PC-3 (cell line): ENCODE data around the gene HELQ. TPM values are rescaled to one million over a fixed set of nuclear protein-coding genes. Genes with fewer than 3 reads are reported as not detected.

Source experiments
- ATAC-seq: fragments of 200-7000 bp; cut with Tn5 transposase; 2 replicates; pipeline ENCODE4 v1.9.1; 2020; ENCODE audit warnings: mild to moderate bottlenecking, moderate library complexity
- BruUV-seq: library from RNA; stranded (reverse); fragments of 400-500 nt; replicated peaks from 2 replicates; lab custom pipeline; 2021; lab: Mats Ljungman, UMichigan
- CTCF ChIA-PET: fragments of 300-600 bp; sonication (Branson Sonifier 250); formaldehyde crosslinking; loops from one replicate; lab custom pipeline; 2022; ENCODE audit warnings: antibody characterized with exemption; lab: Charles Lee
- POLR2A ChIA-PET: fragments of 300-600 bp; sonication (Branson Sonifier 250); formaldehyde crosslinking; loops from one replicate; lab custom pipeline; 2022; ENCODE audit warnings: antibody characterized with exemption; ENCODE audit not compliant: unreplicated experiment; lab: Charles Lee
- DNase-seq: peaks from one replicate; pipeline ENCODE4 v3.0.0-alpha.2; 2015
- H2AFZ ChIP-seq: fragments of 300-600 bp; sonication (generic); 2 replicates; pipeline ENCODE4 v1.6.0; 2016; ENCODE audit warnings: antibody characterized with exemption, low read length
- H3F3A ChIP-seq: fragments of 300-600 bp; sonication (generic); one replicate; pipeline ENCODE4 v1.6.0; 2017; ENCODE audit warnings: antibody characterized with exemption, low read length, control low read depth, mild to moderate bottlenecking; ENCODE audit not compliant: unreplicated experiment
- H3K27ac ChIP-seq: fragments of 300-600 bp; sonication (generic); 2 replicates; pipeline ENCODE4 v1.5.1; 2016; ENCODE audit warnings: mild to moderate bottlenecking, low read length
- H3K27me3 ChIP-seq: fragments of 300-600 bp; sonication (generic); 2 replicates; pipeline ENCODE4 v1.6.1; 2016; ENCODE audit warnings: low read length, mixed read lengths
- H3K36me3 ChIP-seq: fragments of 300-600 bp; sonication (generic); 2 replicates; pipeline ENCODE4 v1.6.1; 2016; ENCODE audit warnings: low read depth, mixed run types, low read length, mixed read lengths
- H3K4me1 ChIP-seq: fragments of 300-600 bp; sonication (generic); 2 replicates; pipeline ENCODE4 v1.5.1; 2016; ENCODE audit warnings: low read length; ENCODE audit not compliant: insufficient read depth
- H3K4me2 ChIP-seq: fragments of 300-600 bp; sonication (generic); 2 replicates; pipeline ENCODE4 v1.6.0; 2016; ENCODE audit warnings: low read length
- H3K4me3 ChIP-seq: fragments of 300-600 bp; sonication (generic); 2 replicates; pipeline ENCODE4 v1.5.1; 2016; ENCODE audit warnings: mild to moderate bottlenecking, low read length, mixed read lengths
- H3K79me2 ChIP-seq: fragments of 300-600 bp; sonication (generic); 2 replicates; pipeline ENCODE4 v1.6.1; 2017; ENCODE audit warnings: low read length, mixed read lengths
- H3K9ac ChIP-seq: fragments of 300-600 bp; sonication (generic); 2 replicates; pipeline ENCODE4 v1.6.0; 2016; ENCODE audit warnings: mild to moderate bottlenecking, low read length
- H3K9me2 ChIP-seq: fragments of 300-600 bp; sonication (generic); replicated peaks from 2 replicates; pipeline ENCODE4 v1.6.1; 2016; ENCODE audit warnings: mixed run types, low read length, mixed read lengths
- H3K9me3 ChIP-seq: fragments of 300-600 bp; sonication (generic); 2 replicates; pipeline ENCODE4 v1.6.1; 2016; ENCODE audit warnings: low read length, mixed read lengths
- H4K20me1 ChIP-seq: fragments of 300-600 bp; sonication (generic); 2 replicates; pipeline ENCODE4 v1.6.1; 2016; ENCODE audit warnings: low read length, mixed read lengths
- EZH2 ChIP-seq: fragments of 300-600 bp; sonication (generic); IDR thresholded peaks from one replicate; pipeline ENCODE4 v1.6.1; 2017; ENCODE audit warnings: antibody characterized with exemption, mild to moderate bottlenecking, low read length; ENCODE audit not compliant: unreplicated experiment
- EZH2phosphoT487 ChIP-seq: fragments of 300-600 bp; sonication (generic); IDR thresholded peaks from 2 replicates; pipeline ENCODE4 v1.6.1; 2018; ENCODE audit warnings: mild to moderate bottlenecking, antibody characterized with exemption, low read length, borderline replicate concordance
- intact Hi-C: fragments of 100-400 bp; cut with micrococcal nuclease; formaldehyde crosslinking; loops from 2 replicates; pipeline ENCODE4 v1.9.0; 2023
- total RNA-seq: library from RNA; depleted of rRNA; stranded (reverse); fragments of >200 nt; gene quantifications from 2 replicates; pipeline ENCODE4 v1.2.3, GENCODE V29; 2014
- TF ChIP-seq, protein P1 (sequence below): fragments of 300-600 bp; sonication (generic); conservative IDR thresholded peaks from 2 replicates; pipeline ENCODE4 v1.5.1; 2017; ENCODE audit warnings: antibody characterized with exemption, low read depth, mild to moderate bottlenecking, low read length

Gene HELQ
- total RNA-seq, 1 experiment from 2014 or later: 7.3 TPM

DNA sequence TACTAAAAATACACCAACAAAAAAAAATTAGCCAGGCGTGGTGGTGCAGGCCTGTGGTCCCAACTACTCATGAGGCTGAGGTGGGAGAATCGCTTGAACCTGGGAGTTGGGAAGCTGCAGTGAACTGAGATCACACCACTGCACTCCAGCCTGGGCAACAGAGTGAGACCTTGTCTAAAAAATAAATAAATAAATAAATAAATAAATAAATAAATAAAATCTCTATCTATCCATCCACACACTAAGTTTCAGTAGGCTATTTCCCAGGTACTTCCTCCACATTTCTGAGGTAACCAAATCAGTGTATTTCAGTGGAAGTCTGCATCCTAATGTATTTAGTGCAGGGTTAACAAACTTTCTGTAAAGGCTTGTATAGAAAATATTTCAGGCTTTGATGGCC, 18.3 kb upstream of the HELQ start:
- H4K20me1 ChIP-seq: no peaks in the 10 kb centered on the region
- H3K27me3 ChIP-seq: no peaks in the 10 kb centered on the region
- H3K36me3 ChIP-seq: no peaks in the 10 kb centered on the region; the same call in none of the 2 replicates
- no TSS peak for BruUV-seq
- no peak overlapping the region for H3K27ac ChIP-seq
- H3K9me3 ChIP-seq: no peaks in the 10 kb centered on the region
- H3K9ac ChIP-seq: no peak overlapping the region
- H3F3A ChIP-seq: no peaks in the 10 kb centered on the region
- H3K79me2 ChIP-seq: no peaks in the 10 kb centered on the region
- ChIA-PET CTCF (no interaction called here), POLR2A (no interaction called here)
- no peaks in the 10 kb centered on the region for H3K4me1 ChIP-seq
- intact Hi-C loops: no loop called here
- no peak overlapping the region for H3K4me3 ChIP-seq
- TF ChIP-seq, protein P1, sequence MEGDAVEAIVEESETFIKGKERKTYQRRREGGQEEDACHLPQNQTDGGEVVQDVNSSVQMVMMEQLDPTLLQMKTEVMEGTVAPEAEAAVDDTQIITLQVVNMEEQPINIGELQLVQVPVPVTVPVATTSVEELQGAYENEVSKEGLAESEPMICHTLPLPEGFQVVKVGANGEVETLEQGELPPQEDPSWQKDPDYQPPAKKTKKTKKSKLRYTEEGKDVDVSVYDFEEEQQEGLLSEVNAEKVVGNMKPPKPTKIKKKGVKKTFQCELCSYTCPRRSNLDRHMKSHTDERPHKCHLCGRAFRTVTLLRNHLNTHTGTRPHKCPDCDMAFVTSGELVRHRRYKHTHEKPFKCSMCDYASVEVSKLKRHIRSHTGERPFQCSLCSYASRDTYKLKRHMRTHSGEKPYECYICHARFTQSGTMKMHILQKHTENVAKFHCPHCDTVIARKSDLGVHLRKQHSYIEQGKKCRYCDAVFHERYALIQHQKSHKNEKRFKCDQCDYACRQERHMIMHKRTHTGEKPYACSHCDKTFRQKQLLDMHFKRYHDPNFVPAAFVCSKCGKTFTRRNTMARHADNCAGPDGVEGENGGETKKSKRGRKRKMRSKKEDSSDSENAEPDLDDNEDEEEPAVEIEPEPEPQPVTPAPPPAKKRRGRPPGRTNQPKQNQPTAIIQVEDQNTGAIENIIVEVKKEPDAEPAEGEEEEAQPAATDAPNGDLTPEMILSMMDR: no peak
- TF ChIP-seq EZH2 (no peak), EZH2phosphoT487 (no peak)
- no peak overlapping the region for H2AFZ ChIP-seq
- DNase-seq (no peak), ATAC-seq (no peak)
- H3K9me2 ChIP-seq: no peaks in the 10 kb centered on the region
- no peak overlapping the region for H3K4me2 ChIP-seq

DNA sequence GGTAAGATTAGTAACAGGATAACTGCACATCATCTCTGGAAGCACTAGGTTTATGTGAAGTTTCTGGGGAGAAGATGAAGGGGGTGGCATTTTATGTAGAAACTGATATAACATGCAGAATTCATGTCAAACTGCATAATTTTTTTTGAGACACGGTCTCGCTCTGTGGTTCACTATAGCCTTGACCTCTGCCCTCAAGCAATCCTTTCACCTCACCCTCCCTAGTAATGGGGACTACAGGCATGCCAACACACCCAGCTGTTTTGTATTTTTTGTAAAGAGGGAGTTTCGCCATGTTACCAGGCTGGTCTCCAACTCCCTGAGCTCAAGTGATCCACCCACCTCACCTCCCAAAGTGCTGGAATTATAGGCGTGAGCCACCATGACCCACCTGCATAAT, 17.8 kb upstream of the HELQ start:
- intact Hi-C loops: no loop called here
- ATAC-seq: no peak
- Histone ChIP-seq H4K20me1 (no peaks in the 10 kb centered on the region), H3K79me2 (no peaks in the 10 kb centered on the region), H3K9ac (no peak overlapping the region), H2AFZ (no peak overlapping the region), H3K27me3 (no peaks in the 10 kb centered on the region), H3K36me3 (no peaks in the 10 kb centered on the region; the same call in none of the 2 replicates), H3K4me2 (no peak overlapping the region), H3K4me3 (no peak overlapping the region), H3K4me1 (no peaks in the 10 kb centered on the region), H3K27ac (no peak overlapping the region), H3K9me3 (no peaks in the 10 kb centered on the region), H3K9me2 (no peaks in the 10 kb centered on the region), H3F3A (no peaks in the 10 kb centered on the region)
- no TSS peak for BruUV-seq
- POLR2A ChIA-PET: interaction anchor here (0.7 kb wide), 1 partner anchor 10 kb away, joined by 10 read pairs; no protein-coding TSS in a partner anchor
- DNase-seq: no peak
- no peak for TF ChIP-seq EZH2
- TF ChIP-seq, protein P1: no peak
- CTCF ChIA-PET: no interaction called here

GRCh38 chr4:83456184-83456501, 520 bp upstream of the HELQ start:
- no peaks in the 10 kb centered on the region for H3F3A ChIP-seq
- no peaks in the 10 kb centered on the region for H4K20me1 ChIP-seq
- TF ChIP-seq, protein P1: no peak
- TF ChIP-seq EZH2phosphoT487: no peak
- TF ChIP-seq EZH2: no peak
- H3K79me2 ChIP-seq: peaks cover 55% of the 10 kb centered on the region
- DNase-seq: no peak
- peaks cover 11% of the 10 kb centered on the region for H3K4me1 ChIP-seq
- H2AFZ ChIP-seq: peak overlapping the region; percentile 89
- peak overlapping the region; percentile 93 for H3K9ac ChIP-seq
- H3K4me2 ChIP-seq: peak overlapping the region; percentile 85
- CTCF ChIA-PET: no interaction called here
- BruUV-seq: TSS peak; percentile 82
- POLR2A ChIA-PET: no interaction called here
- no peak for ATAC-seq
- intact Hi-C loops: no loop called here
- H3K27me3 ChIP-seq: no peaks in the 10 kb centered on the region
- no peaks in the 10 kb centered on the region for H3K9me3 ChIP-seq
- H3K36me3 ChIP-seq: peaks cover 20% of the 10 kb centered on the region
- no peak overlapping the region for H3K27ac ChIP-seq
- peak overlapping the region; percentile 88 for H3K4me3 ChIP-seq
- H3K9me2 ChIP-seq: no peaks in the 10 kb centered on the region
